Measurements from ENCODE around the gene SLC26A4.

GRCh38 chr7:107644309-107644974 is 16.2 kb upstream of the SLC26A4 start:
- no peak for TF ChIP-seq MTA2 (IDR thresholded peaks at IDR 0.05; ENCODE audit: low read depth)
- no peak for TF ChIP-seq CTCF (IDR thresholded peaks at IDR 0.05 in 2 of 3, conservative IDR thresholded peaks at IDR 0.05 in 1 of 3; ENCODE audit: control insufficient read depth in 2 of 3, extremely low read depth in 1 of 3, insufficient read depth in 1 of 3, low read depth in 3 of 3, low read length in 3 of 3)
- TF ChIP-seq TAF1 (IDR thresholded peaks at IDR 0.05; ENCODE audit: borderline replicate concordance, low read depth, low read length), result no peak
- TF ChIP-seq BRCA1 (IDR thresholded peaks at IDR 0.05; ENCODE audit: low read depth, low read length), result no peak
- TF ChIP-seq NR2C2 (IDR thresholded peaks at IDR 0.05; ENCODE audit: borderline replicate concordance, control insufficient read depth, insufficient read length, low read depth), result no peak
